GM12878 (cell line): ENCODE results near the gene GPI. TPM values are rescaled to one million over a fixed set of nuclear protein-coding genes. Genes with fewer than 3 reads are reported as not detected.

ENCODE experiments used
- ATF7 ChIP-seq: fragments of 450-650 bp; IDR thresholded peaks from 2 replicates; pipeline ENCODE4 v1.6.1; 2016; ENCODE audit warnings: low read depth, mild to moderate bottlenecking
- CBX5 ChIP-seq: sonication (generic); IDR thresholded peaks from 2 replicates; pipeline ENCODE4 v1.6.1; 2016; ENCODE audit warnings: low read depth, moderate library complexity, mild to moderate bottlenecking, inconsistent platforms
- E2F8 ChIP-seq: fragments of 450-650 bp; IDR thresholded peaks from 2 replicates; pipeline ENCODE4 v1.6.1; 2018; ENCODE audit warnings: mild to moderate bottlenecking, low read depth, moderate library complexity; ENCODE audit not compliant: partially characterized antibody
- NKRF ChIP-seq: fragments of 450-650 bp; conservative IDR thresholded peaks from 2 replicates; pipeline ENCODE4 v1.6.1; 2017; ENCODE audit warnings: mild to moderate bottlenecking, moderate library complexity
- REST ChIP-seq: IDR thresholded peaks from 2 replicates; pipeline ENCODE4 v1.6.1; 2012; ENCODE audit warnings: mild to moderate bottlenecking, low read depth, low read length
- STAT1 ChIP-seq: fragments of 450-650 bp; conservative IDR thresholded peaks from 2 replicates; pipeline ENCODE4 v1.6.1; 2014; ENCODE audit warnings: antibody characterized with exemption, mild to moderate bottlenecking
- ZNF274 ChIP-seq: IDR thresholded peaks from one replicate; pipeline ENCODE4 v1.8.0; 2011; ENCODE audit not compliant: insufficient read length, insufficient read depth
- polyA plus RNA-seq, 11 experiments: library from polyadenylated mRNA; depleted of rRNA in 4 of 11; unstranded in 6 of 11; stranded (reverse) in 5 of 11; fragments of >200 nt; fragmentation: Nextera tagmentation in 4 of 11; fragmentation: Illumina TruSeq in 1 of 11; extraction: Ambion mirVana in 4 of 11; extraction: Trizol in 1 of 11; gene quantifications; 1 replicate in 1 of 11; 2 replicates in 10 of 11; pipeline versions ENCODE4 v1.2.1 to v1.2.3, GENCODE V29; 2011 to 2016; ENCODE audit warnings: inconsistent platforms in 2 of 11, missing spikeins in 2 of 11, low read depth in 1 of 11
- total RNA-seq, 4 experiments: library from RNA; depleted of rRNA in 3 of 4; stranded (reverse); fragments of >200 nt in 3 of 4; fragmentation: Illumina TruSeq in 1 of 4; extraction: Trizol in 1 of 4; gene quantifications; 2 replicates each; pipeline versions ENCODE4 v1.2.1 to v1.2.3, GENCODE V29; 2013 to 2021

Gene GPI
- total and polyA plus RNA-seq, 10 of the 15 experiments (the other 5 are each of a cell fraction or from before 2014, with no cell fraction given) = 124 to 400 (median 190) TPM

- TF ChIP-seq ATF7 (no peak), STAT1 (no peak), ZNF274 (no peak), NKRF (no peak), REST (no peak), E2F8 (no peak), CBX5 (no peak)
Measured at GRCh38 chr19:34367624-34367957, 2.6 kb downstream of the GPI start (continued).
